HepG2 (cell line): ENCODE measurements around the gene MAEA. TPM values are rescaled to one million over a fixed set of nuclear protein-coding genes. Genes with fewer than 3 reads are reported as not detected.

Source experiments
- ATF1 ChIP-seq: IDR thresholded peaks from 2 replicates; pipeline ENCODE4 v1.6.1; 2016; ENCODE audit warnings: mild to moderate bottlenecking, control low read depth
- DMAP1 ChIP-seq: IDR thresholded peaks from 2 replicates; pipeline ENCODE4 v1.6.1; 2016
- DNMT1 ChIP-seq: sonication (generic); formaldehyde crosslinking; IDR thresholded peaks from 2 replicates; pipeline ENCODE4 v1.5.1; 2020; ENCODE audit warnings: mild to moderate bottlenecking, missing genetic modification reagents
- GABPA ChIP-seq, 2 experiments: IDR thresholded peaks; 2 replicates each; pipeline ENCODE4 v1.6.1; 2011 to 2016; ENCODE audit warnings: low read depth in 2 of 2, low read length in 1 of 2, missing biosample characterization in 1 of 2, missing genetic modification characterization in 1 of 2
- MTERF4 ChIP-seq: sonication (generic); formaldehyde crosslinking; IDR thresholded peaks from 2 replicates; pipeline ENCODE4 v1.8.0; 2023; ENCODE audit warnings: mild to moderate bottlenecking, missing genetic modification reagents
- PRDM10 ChIP-seq: sonication (generic); formaldehyde crosslinking; IDR thresholded peaks from 2 replicates; pipeline ENCODE4 v1.4.0; 2020; ENCODE audit warnings: low read depth, missing genetic modification reagents
- RAD21 ChIP-seq: fragments of 450-650 bp; formaldehyde crosslinking; IDR thresholded peaks from 2 replicates; pipeline ENCODE4 v1.5.0; 2020; ENCODE audit warnings: mild to moderate bottlenecking
- SAFB2 ChIP-seq: sonication (generic); formaldehyde crosslinking; IDR thresholded peaks from 2 replicates; pipeline ENCODE4 v1.5.1; 2020; ENCODE audit warnings: missing genetic modification reagents, low read depth, mild to moderate bottlenecking, borderline replicate concordance
- SOX6 ChIP-seq, 2 experiments: fragments of 450-650 bp in 1 of 2; sonication (generic) in 1 of 2; formaldehyde crosslinking in 1 of 2; IDR thresholded peaks; 2 replicates each; pipeline versions ENCODE4 v1.4.0 to v1.6.1; 2017 to 2020; ENCODE audit warnings: antibody characterized with exemption in 1 of 2, mild to moderate bottlenecking in 1 of 2, missing genetic modification reagents in 1 of 2
- TFDP1 ChIP-seq: IDR thresholded peaks from 2 replicates; pipeline ENCODE4 v1.6.1; 2016; ENCODE audit warnings: missing compliant biosample characterization, missing genetic modification reagents, borderline replicate concordance
- WIZ ChIP-seq: sonication (generic); formaldehyde crosslinking; IDR thresholded peaks from 2 replicates; pipeline ENCODE4 v1.5.1; 2020; ENCODE audit warnings: mild to moderate bottlenecking, missing genetic modification reagents
- YY1 ChIP-seq: IDR thresholded peaks from 2 replicates; pipeline ENCODE4 v1.6.1; 2011; ENCODE audit warnings: low read length, low read depth, moderate library complexity, mild to moderate bottlenecking; ENCODE audit not compliant: insufficient read depth, insufficient replicate concordance
- ZBTB26 ChIP-seq: IDR thresholded peaks from 2 replicates; pipeline ENCODE4 v1.6.1; 2016; ENCODE audit warnings: missing compliant biosample characterization, missing genetic modification reagents, borderline replicate concordance
- ZFP41 ChIP-seq: sonication (generic); formaldehyde crosslinking; IDR thresholded peaks from 2 replicates; pipeline ENCODE4 v1.4.0; 2020; ENCODE audit warnings: mild to moderate bottlenecking, missing genetic modification reagents, borderline replicate concordance
- ZNF296 ChIP-seq: sonication (generic); formaldehyde crosslinking; conservative IDR thresholded peaks from 2 replicates; pipeline ENCODE4 v1.5.0; 2020; ENCODE audit warnings: mild to moderate bottlenecking, missing genetic modification reagents
- ZNF503 ChIP-seq: sonication (generic); formaldehyde crosslinking; IDR thresholded peaks from 2 replicates; pipeline ENCODE4 v1.4.0; 2020; ENCODE audit warnings: missing genetic modification reagents
- ZNF883 ChIP-seq: sonication (generic); formaldehyde crosslinking; IDR thresholded peaks from 2 replicates; pipeline ENCODE4 v1.5.1; 2020; ENCODE audit warnings: mild to moderate bottlenecking, missing genetic modification reagents; ENCODE audit errors: not compliant biosample characterization
- polyA plus RNA-seq, 8 experiments: library from polyadenylated mRNA; depleted of rRNA in 3 of 8; stranded (reverse) in 7 of 8; unstranded in 1 of 8; fragments of >200 nt; fragmentation: Illumina TruSeq in 4 of 8; extraction: Trizol in 4 of 8; gene quantifications; 2 replicates each; pipeline versions ENCODE4 v1.2.1 to v1.2.3, GENCODE V29; 2011 to 2016; ENCODE audit warnings: low read depth in 4 of 8, missing spikeins in 1 of 8, mixed read lengths in 1 of 8; ENCODE audit not compliant: insufficient read depth in 1 of 8
- total RNA-seq, 5 experiments: library from RNA; depleted of rRNA; stranded (reverse); fragments of >200 nt; fragmentation: Illumina TruSeq; extraction: Trizol; gene quantifications; 2 replicates each; pipeline ENCODE4 v1.2.3, GENCODE V29; 2016; ENCODE audit warnings: low read depth in 1 of 5

MAEA gene
- total and polyA plus RNA-seq, 2 of the 13 experiments (the other 11 are each of a cell fraction or from before 2014, with no cell fraction given), result 52.0 to 57.1 TPM

- TF ChIP-seq SOX6 (IDR thresholded peaks at IDR 0.05) (no peak), SOX6 (CRISPR knock-in tag; IDR thresholded peaks at IDR 0.05) (peak; percentile 12; the same call in 1 of the 2 replicates), DNMT1 (no peak), YY1 (peak; percentile 96), ZBTB26 (CRISPR knock-in tag) (peak; percentile 70; the same call in 1 of the 2 replicates), WIZ (CRISPR knock-in tag) (no peak), DMAP1 (CRISPR knock-in tag) (peak; percentile 57), ZFP41 (CRISPR knock-in tag) (no peak), ATF1 (CRISPR knock-in tag) (peak; percentile 75), GABPA (IDR thresholded peaks at IDR 0.05; ENCODE audit: low read depth, low read length) (peak; percentile 79), GABPA (CRISPR knock-in tag; IDR thresholded peaks at IDR 0.05; ENCODE audit: low read depth) (peak; percentile 88), ZNF503 (CRISPR knock-in tag) (no peak), ZNF883 (CRISPR knock-in tag) (peak; percentile 23), RAD21 (CRISPR knock-in tag) (no peak), SAFB2 (CRISPR knock-in tag) (peak; percentile 54; the same call in 1 of the 2 replicates), PRDM10 (CRISPR knock-in tag) (no peak), MTERF4 (0 out of 2 replicates have a peak, but pooled peaks have one; percentile 11), ZNF296 (no peak), TFDP1 (peak; percentile 88; the same call in 1 of the 2 replicates)
Observed at GRCh38 chr4:1289207-1290164, at the start of gene MAEA (continued).
